ENCODE results near the gene LDB2.

Gene LDB2

DNA sequence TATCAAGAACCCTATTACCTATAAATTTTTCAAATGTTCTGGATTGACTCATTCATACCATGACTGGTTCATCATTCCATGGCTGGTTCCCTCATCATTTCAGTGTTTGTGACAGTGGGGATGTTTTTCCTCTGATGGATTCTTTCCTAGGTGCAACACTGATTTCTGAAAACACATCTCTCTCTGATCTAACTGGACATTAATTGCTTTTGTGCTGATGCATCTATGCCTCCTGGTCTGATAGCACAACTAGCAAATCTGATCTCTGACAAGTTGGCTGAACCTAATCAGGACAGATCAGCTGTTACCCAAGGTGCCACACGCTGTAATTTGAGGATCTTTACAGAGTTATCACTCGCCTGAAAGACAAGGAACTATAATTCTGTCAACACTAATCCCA, 140.2 kb downstream of the LDB2 start:
- CTCF ChIA-PET, result no interaction called here
- DNase-seq (ENCODE audit: low spot score), result no peak
- TF ChIP-seq, protein P1, sequence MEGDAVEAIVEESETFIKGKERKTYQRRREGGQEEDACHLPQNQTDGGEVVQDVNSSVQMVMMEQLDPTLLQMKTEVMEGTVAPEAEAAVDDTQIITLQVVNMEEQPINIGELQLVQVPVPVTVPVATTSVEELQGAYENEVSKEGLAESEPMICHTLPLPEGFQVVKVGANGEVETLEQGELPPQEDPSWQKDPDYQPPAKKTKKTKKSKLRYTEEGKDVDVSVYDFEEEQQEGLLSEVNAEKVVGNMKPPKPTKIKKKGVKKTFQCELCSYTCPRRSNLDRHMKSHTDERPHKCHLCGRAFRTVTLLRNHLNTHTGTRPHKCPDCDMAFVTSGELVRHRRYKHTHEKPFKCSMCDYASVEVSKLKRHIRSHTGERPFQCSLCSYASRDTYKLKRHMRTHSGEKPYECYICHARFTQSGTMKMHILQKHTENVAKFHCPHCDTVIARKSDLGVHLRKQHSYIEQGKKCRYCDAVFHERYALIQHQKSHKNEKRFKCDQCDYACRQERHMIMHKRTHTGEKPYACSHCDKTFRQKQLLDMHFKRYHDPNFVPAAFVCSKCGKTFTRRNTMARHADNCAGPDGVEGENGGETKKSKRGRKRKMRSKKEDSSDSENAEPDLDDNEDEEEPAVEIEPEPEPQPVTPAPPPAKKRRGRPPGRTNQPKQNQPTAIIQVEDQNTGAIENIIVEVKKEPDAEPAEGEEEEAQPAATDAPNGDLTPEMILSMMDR (conservative IDR thresholded peaks at IDR 0.05; ENCODE audit: low read depth), result no peak
- POLR2A ChIA-PET (ENCODE audit: low non-redundant PET), result no interaction called here
- no peak overlapping the region for H3K27ac ChIP-seq

DNA sequence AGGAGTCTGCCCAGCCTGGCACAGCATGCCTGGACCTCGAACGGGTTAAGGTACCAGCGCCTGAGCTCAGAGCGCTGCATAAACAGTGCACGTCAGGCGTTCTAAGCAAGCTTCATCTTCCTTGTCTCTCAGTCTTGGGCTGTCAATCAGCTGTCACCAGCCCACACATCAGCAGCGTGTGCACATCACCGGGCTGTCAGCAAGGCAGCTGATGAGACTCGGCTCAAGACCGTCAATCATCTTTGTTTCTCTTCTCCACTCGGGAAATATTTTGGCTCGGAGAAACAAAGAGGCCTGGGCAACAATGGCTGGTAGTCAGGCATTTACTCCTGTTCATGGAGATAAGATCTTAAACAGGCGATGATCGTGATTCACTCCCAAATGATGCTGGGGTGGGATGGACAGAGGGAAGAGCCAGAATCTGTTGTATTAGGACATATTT, 141.3 kb downstream of the LDB2 start:
- DNase-seq (ENCODE audit: low spot score), result no peak
- TF ChIP-seq, protein P1 (conservative IDR thresholded peaks at IDR 0.05; ENCODE audit: low read depth), result no peak
- ChIA-PET CTCF (no interaction called here), POLR2A (ENCODE audit: low non-redundant PET) (no interaction called here)
- no peak overlapping the region for H3K27ac ChIP-seq

DNA sequence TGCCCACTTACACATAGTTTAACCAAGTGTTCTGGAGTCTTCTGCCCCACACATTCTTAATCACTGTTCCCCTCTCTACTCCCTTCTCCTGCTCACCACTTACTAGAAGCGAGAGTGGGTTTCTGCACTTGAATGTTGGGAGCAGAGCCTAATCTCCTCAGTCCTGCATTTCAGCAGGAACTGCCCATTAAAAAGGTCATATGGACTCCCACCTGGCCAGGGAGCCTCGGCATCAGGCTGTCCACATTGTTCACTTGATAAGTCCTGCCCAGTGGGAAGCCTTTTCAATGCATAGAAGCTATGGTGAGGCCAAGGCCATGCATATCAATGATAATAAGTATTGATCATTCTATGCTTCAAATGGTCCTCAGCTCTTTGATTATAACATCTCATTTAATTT, 144.3 kb downstream of the LDB2 start:
- DNase-seq (ENCODE audit: low spot score), result no peak
- ChIA-PET POLR2A (ENCODE audit: low non-redundant PET) (no interaction called here), CTCF (no interaction called here)
- TF ChIP-seq, protein P1 (conservative IDR thresholded peaks at IDR 0.05; ENCODE audit: low read depth), result no peak
- H3K27ac ChIP-seq, result no peak overlapping the region

DNA sequence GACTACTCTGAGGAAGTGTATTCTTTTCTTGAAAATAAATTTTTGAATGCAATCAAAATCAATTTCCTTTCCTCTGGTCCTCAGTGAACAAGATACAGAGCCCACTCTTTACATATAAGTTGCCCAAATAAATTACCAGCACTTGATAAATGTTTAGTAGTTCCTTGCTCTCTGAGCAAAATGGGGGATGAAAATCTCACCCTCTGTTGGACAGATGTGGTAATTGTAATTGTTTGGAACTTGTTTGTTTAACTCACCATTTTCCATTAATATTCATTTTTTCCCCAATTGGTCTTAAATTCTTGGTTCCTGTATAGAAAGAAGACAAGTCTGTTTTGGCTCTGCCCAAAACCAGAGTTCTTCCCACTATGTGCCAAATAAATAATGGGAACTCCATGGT, 146.3 kb downstream of the LDB2 start:
- ChIA-PET CTCF (no interaction called here), POLR2A (ENCODE audit: low non-redundant PET) (no interaction called here)
- H3K27ac ChIP-seq, result no peak overlapping the region
- DNase-seq (ENCODE audit: low spot score), result no peak
- TF ChIP-seq, protein P1 (conservative IDR thresholded peaks at IDR 0.05; ENCODE audit: low read depth), result no peak

DNA sequence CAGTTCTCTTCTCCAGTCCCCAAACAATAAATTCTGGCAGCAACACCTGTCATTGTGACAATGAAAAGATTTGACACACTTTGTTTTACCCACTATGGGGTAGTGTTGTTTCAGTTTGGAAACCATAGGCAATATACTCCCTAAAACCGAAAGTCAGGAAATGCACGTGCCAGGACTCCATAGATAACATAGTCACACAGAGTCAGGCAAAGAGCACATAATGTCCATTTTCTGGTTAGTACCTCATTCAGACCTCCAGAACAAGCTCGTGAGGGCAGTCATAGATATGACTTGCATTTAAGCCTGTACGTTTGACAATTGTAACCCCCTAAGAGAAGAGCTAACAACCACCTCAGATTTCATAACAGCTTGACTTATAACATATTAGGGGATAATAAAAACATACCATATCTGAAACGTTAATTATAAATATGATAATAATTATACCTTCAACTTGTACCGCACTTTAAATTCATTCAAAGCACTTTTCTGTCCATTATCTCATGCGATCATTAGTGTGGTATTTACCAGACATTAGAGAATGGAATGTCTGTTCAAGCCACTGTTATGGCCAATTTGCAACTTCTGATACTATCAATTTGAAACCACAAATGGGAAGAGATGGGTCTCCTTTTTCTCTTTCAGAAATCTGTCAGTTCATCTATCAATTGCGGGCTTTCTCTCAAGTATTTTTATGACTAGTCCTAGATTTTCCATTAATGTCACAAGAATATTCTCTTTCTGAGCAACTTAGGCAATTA, 147.4 kb downstream of the LDB2 start:
- no peak overlapping the region for H3K27ac ChIP-seq
- DNase-seq (ENCODE audit: low spot score), result no peak

DNA sequence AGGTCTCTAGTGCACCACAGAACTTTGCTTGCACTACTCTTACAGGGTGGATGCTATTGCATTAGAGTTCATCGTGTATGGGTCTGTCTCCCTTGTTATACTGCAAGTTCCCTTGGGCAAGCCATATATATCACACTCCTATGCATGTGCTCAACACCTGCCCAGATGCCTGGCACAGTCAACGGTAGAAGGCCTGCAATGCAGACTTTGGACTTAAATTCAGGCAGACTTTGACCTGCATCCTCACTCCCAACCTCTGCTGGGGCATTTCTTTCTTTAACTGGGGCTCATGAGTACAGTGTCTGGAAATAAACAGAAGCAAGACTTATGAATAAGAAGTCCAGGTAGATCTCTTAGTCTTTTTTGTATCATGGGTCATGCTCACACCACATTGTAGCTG, 148.2 kb downstream of the LDB2 start:
- POLR2A ChIA-PET (ENCODE audit: low non-redundant PET), result no interaction called here
- TF ChIP-seq, protein P1 (conservative IDR thresholded peaks at IDR 0.05; ENCODE audit: low read depth), result no peak
- CTCF ChIA-PET, result no interaction called here
- no peak overlapping the region for H3K27ac ChIP-seq
- DNase-seq (ENCODE audit: low spot score), result no peak

More for the DNA sequence above, 147.4 kb downstream of the LDB2 start:
- ChIA-PET CTCF (interaction anchor here (0.6 kb wide), 1 partner anchor 198 kb away, joined by 3 read pairs; no protein-coding TSS in a partner anchor), POLR2A (ENCODE audit: low non-redundant PET) (no interaction called here)
- TF ChIP-seq, protein P1 (conservative IDR thresholded peaks at IDR 0.05; ENCODE audit: low read depth), result no peak
